HepG2 (cell line): ENCODE data around the gene MIF. TPM values are rescaled to one million over a fixed set of nuclear protein-coding genes. Genes with fewer than 3 reads are reported as not detected.

Experiments used
- ELF4 ChIP-seq: sonication (generic); formaldehyde crosslinking; IDR thresholded peaks from 2 replicates; pipeline ENCODE4 v1.5.0; 2020; ENCODE audit warnings: missing genetic modification reagents, mild to moderate bottlenecking, moderate library complexity, borderline replicate concordance
- FOXO1 ChIP-seq: sonication (generic); formaldehyde crosslinking; IDR thresholded peaks from 2 replicates; pipeline ENCODE4 v1.4.0; 2020; ENCODE audit warnings: missing genetic modification reagents
- GATAD1 ChIP-seq: IDR thresholded peaks from 2 replicates; pipeline ENCODE4 v1.6.1; 2016; ENCODE audit warnings: missing genetic modification reagents, missing compliant biosample characterization
- GZF1 ChIP-seq: sonication (generic); formaldehyde crosslinking; IDR thresholded peaks from 2 replicates; pipeline ENCODE4 v1.5.1; 2020; ENCODE audit warnings: mild to moderate bottlenecking, missing genetic modification reagents
- NR2F6 ChIP-seq, 2 experiments: IDR thresholded peaks; 2 replicates each; pipeline ENCODE4 v1.6.1; 2016; ENCODE audit warnings: antibody characterized with exemption in 1 of 2, mild to moderate bottlenecking in 1 of 2
- RFXAP ChIP-seq: sonication (generic); formaldehyde crosslinking; IDR thresholded peaks from 2 replicates; pipeline ENCODE4 v1.4.0; 2020; ENCODE audit warnings: missing genetic modification reagents, borderline replicate concordance
- SOX13 ChIP-seq, 3 experiments: fragments of 450-650 bp in 1 of 3; sonication (generic) in 1 of 3; formaldehyde crosslinking in 1 of 3; IDR thresholded peaks in 2 of 3; conservative IDR thresholded peaks in 1 of 3; 2 replicates each; pipeline versions ENCODE4 v1.5.0 to v1.6.1; 2016 to 2020; ENCODE audit warnings: antibody characterized with exemption in 1 of 3, mild to moderate bottlenecking in 1 of 3, missing compliant biosample characterization in 1 of 3, missing genetic modification reagents in 1 of 3, moderate library complexity in 1 of 3
- ZKSCAN5 ChIP-seq: sonication (generic); formaldehyde crosslinking; IDR thresholded peaks from 2 replicates; pipeline ENCODE4 v1.5.1; 2020; ENCODE audit warnings: mild to moderate bottlenecking, missing genetic modification reagents
- ZNF124 ChIP-seq: sonication (generic); formaldehyde crosslinking; IDR thresholded peaks from 2 replicates; pipeline ENCODE4 v1.4.0; 2020; ENCODE audit warnings: missing genetic modification reagents
- polyA plus RNA-seq, 8 experiments: library from polyadenylated mRNA; depleted of rRNA in 3 of 8; stranded (reverse) in 7 of 8; unstranded in 1 of 8; fragments of >200 nt; fragmentation: Illumina TruSeq in 4 of 8; extraction: Trizol in 4 of 8; gene quantifications; 2 replicates each; pipeline versions ENCODE4 v1.2.1 to v1.2.3, GENCODE V29; 2011 to 2016; ENCODE audit warnings: low read depth in 4 of 8, missing spikeins in 1 of 8, mixed read lengths in 1 of 8; ENCODE audit not compliant: insufficient read depth in 1 of 8
- total RNA-seq, 5 experiments: library from RNA; depleted of rRNA; stranded (reverse); fragments of >200 nt; fragmentation: Illumina TruSeq; extraction: Trizol; gene quantifications; 2 replicates each; pipeline ENCODE4 v1.2.3, GENCODE V29; 2016; ENCODE audit warnings: low read depth in 1 of 5
- TF ChIP-seq, protein P1 (sequence below): sonication (generic); formaldehyde crosslinking; IDR thresholded peaks from 2 replicates; pipeline ENCODE4 v1.8.0; 2022; ENCODE audit warnings: missing genetic modification reagents, mild to moderate bottlenecking, moderate library complexity, borderline replicate concordance
- TF ChIP-seq, protein P2 (sequence below): IDR thresholded peaks from 2 replicates; pipeline ENCODE4 v1.6.1; 2016
- TF ChIP-seq, protein P3 (sequence below): sonication (generic); formaldehyde crosslinking; IDR thresholded peaks from 2 replicates; pipeline ENCODE4 v1.4.0; 2020; ENCODE audit warnings: missing genetic modification reagents
- TF ChIP-seq, protein P4 (sequence below): sonication (generic); formaldehyde crosslinking; IDR thresholded peaks from 2 replicates; pipeline ENCODE4 v1.8.0; 2022; ENCODE audit warnings: low read depth, missing genetic modification reagents
- TF ChIP-seq, protein P5 (sequence below): sonication (generic); formaldehyde crosslinking; IDR thresholded peaks from 2 replicates; pipeline ENCODE4 v1.4.0; 2020; ENCODE audit warnings: mild to moderate bottlenecking, missing genetic modification reagents
- TF ChIP-seq, protein P6 (sequence below): sonication (generic); formaldehyde crosslinking; IDR thresholded peaks from 2 replicates; pipeline ENCODE4 v1.4.0; 2020; ENCODE audit warnings: missing genetic modification reagents, mild to moderate bottlenecking, borderline replicate concordance
- TF ChIP-seq, protein P7 (sequence below): sonication (generic); formaldehyde crosslinking; IDR thresholded peaks from 2 replicates; pipeline ENCODE4 v1.4.0; 2020; ENCODE audit warnings: mild to moderate bottlenecking, missing genetic modification reagents

The MIF gene
- total and polyA plus RNA-seq, 2 of the 13 experiments (the other 11 are each of a cell fraction or from before 2014, with no cell fraction given) = 634 to 675 TPM

DNA sequence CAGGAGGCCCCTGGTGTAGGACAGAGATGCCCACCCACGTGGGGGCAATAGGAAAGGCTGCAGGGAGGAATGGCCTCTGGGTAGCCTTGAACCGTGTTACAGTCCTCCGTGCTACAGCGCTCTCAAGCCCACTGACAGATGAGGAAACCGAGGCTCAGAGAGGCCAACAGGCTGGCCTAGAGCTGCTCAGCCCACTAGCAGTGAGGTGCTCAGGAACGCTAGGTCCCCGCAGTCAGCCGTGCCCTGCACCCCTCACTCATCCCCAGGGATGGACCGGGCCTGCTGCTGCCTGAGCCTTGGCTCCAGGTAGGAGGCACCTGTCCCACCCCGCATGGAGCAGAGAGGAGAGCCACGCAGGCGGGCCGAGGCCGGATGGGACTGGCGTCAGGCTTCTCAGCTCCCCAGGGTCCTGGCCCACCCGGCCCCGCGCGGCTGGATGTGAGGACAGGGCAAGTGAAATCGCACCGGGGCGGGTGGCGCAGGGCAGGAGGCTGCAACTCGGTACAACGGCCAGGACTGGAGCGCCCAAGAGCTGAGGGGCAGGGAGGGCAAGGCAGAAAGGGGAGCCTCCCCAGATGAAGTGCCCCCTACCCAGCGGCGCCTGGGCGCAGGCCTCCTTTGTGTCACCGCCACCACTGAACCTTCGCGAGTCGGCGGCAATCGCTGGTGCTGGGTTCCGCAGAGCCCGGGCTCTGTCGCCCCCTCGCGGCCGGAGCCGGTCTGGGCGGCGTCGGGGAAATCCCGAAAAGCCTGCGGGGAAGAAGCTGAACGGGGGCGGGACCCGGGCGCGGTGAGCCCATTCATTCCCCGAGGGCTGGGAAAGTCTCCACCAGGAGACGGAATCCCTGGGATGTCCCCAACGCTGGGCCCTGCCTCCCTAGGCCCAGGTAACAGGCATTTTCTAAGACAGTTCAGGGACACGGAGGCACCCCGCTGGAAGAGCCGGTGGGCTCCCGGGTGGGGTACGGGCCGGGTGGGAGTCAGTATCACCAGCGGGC is 44.9 kb upstream of the MIF start (continued):
- TF ChIP-seq, protein P1, sequence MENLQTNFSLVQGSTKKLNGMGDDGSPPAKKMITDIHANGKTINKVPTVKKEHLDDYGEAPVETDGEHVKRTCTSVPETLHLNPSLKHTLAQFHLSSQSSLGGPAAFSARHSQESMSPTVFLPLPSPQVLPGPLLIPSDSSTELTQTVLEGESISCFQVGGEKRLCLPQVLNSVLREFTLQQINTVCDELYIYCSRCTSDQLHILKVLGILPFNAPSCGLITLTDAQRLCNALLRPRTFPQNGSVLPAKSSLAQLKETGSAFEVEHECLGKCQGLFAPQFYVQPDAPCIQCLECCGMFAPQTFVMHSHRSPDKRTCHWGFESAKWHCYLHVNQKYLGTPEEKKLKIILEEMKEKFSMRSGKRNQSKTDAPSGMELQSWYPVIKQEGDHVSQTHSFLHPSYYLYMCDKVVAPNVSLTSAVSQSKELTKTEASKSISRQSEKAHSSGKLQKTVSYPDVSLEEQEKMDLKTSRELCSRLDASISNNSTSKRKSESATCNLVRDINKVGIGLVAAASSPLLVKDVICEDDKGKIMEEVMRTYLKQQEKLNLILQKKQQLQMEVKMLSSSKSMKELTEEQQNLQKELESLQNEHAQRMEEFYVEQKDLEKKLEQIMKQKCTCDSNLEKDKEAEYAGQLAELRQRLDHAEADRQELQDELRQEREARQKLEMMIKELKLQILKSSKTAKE (CRISPR knock-in tag) = no peak
- TF ChIP-seq, protein P2, sequence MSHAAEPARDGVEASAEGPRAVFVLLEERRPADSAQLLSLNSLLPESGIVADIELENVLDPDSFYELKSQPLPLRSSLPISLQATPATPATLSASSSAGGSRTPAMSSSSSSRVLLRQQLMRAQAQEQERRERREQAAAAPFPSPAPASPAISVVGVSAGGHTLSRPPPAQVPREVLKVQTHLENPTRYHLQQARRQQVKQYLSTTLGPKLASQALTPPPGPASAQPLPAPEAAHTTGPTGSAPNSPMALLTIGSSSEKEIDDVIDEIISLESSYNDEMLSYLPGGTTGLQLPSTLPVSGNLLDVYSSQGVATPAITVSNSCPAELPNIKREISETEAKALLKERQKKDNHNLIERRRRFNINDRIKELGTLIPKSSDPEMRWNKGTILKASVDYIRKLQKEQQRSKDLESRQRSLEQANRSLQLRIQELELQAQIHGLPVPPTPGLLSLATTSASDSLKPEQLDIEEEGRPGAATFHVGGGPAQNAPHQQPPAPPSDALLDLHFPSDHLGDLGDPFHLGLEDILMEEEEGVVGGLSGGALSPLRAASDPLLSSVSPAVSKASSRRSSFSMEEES = peak; percentile 53; the same call in 1 of the 2 replicates
- TF ChIP-seq, protein P3, sequence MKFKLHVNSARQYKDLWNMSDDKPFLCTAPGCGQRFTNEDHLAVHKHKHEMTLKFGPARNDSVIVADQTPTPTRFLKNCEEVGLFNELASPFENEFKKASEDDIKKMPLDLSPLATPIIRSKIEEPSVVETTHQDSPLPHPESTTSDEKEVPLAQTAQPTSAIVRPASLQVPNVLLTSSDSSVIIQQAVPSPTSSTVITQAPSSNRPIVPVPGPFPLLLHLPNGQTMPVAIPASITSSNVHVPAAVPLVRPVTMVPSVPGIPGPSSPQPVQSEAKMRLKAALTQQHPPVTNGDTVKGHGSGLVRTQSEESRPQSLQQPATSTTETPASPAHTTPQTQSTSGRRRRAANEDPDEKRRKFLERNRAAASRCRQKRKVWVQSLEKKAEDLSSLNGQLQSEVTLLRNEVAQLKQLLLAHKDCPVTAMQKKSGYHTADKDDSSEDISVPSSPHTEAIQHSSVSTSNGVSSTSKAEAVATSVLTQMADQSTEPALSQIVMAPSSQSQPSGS (CRISPR knock-in tag) = no peak
- TF ChIP-seq, protein P4, sequence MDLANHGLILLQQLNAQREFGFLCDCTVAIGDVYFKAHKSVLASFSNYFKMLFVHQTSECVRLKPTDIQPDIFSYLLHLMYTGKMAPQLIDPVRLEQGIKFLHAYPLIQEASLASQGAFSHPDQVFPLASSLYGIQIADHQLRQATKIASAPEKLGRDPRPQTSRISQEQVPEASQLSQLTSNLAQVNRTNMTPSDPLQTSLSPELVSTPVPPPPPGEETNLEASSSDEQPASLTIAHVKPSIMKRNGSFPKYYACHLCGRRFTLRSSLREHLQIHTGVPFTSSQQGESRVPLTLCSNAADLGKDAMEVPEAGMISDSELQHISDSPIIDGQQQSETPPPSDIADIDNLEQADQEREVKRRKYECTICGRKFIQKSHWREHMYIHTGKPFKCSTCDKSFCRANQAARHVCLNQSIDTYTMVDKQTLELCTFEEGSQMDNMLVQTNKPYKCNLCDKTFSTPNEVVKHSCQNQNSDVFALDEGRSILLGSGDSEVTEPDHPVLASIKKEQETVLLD (CRISPR knock-in tag) = no peak
- TF ChIP-seq, protein P5, sequence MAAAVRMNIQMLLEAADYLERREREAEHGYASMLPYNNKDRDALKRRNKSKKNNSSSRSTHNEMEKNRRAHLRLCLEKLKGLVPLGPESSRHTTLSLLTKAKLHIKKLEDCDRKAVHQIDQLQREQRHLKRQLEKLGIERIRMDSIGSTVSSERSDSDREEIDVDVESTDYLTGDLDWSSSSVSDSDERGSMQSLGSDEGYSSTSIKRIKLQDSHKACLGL (CRISPR knock-in tag) = peak; percentile 58
- peak; percentile 66; the same call in 1 of the 2 replicates for TF ChIP-seq GATAD1
- TF ChIP-seq ZKSCAN5 (CRISPR knock-in tag) = no peak
- peak; percentile 44; the same call in 1 of the 2 replicates for TF ChIP-seq FOXO1 (CRISPR knock-in tag)
- TF ChIP-seq, protein P6, sequence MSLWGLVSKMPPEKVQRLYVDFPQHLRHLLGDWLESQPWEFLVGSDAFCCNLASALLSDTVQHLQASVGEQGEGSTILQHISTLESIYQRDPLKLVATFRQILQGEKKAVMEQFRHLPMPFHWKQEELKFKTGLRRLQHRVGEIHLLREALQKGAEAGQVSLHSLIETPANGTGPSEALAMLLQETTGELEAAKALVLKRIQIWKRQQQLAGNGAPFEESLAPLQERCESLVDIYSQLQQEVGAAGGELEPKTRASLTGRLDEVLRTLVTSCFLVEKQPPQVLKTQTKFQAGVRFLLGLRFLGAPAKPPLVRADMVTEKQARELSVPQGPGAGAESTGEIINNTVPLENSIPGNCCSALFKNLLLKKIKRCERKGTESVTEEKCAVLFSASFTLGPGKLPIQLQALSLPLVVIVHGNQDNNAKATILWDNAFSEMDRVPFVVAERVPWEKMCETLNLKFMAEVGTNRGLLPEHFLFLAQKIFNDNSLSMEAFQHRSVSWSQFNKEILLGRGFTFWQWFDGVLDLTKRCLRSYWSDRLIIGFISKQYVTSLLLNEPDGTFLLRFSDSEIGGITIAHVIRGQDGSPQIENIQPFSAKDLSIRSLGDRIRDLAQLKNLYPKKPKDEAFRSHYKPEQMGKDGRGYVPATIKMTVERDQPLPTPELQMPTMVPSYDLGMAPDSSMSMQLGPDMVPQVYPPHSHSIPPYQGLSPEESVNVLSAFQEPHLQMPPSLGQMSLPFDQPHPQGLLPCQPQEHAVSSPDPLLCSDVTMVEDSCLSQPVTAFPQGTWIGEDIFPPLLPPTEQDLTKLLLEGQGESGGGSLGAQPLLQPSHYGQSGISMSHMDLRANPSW = no peak
- TF ChIP-seq, protein P7, sequence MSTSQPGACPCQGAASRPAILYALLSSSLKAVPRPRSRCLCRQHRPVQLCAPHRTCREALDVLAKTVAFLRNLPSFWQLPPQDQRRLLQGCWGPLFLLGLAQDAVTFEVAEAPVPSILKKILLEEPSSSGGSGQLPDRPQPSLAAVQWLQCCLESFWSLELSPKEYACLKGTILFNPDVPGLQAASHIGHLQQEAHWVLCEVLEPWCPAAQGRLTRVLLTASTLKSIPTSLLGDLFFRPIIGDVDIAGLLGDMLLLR (CRISPR knock-in tag) = no peak
- no peak for TF ChIP-seq GZF1 (CRISPR knock-in tag)
- TF ChIP-seq RFXAP (CRISPR knock-in tag) = no peak
- TF ChIP-seq NR2F6 (IDR thresholded peaks at IDR 0.05) = no peak
- no peak for TF ChIP-seq NR2F6 (CRISPR knock-in tag; IDR thresholded peaks at IDR 0.05)
- no peak for TF ChIP-seq ELF4 (CRISPR knock-in tag)
- TF ChIP-seq SOX13 (IDR thresholded peaks at IDR 0.05) = no peak
- peak in 1 of 2 experiments; percentile 10; a peak in 1 of 4 replicates for TF ChIP-seq SOX13 (CRISPR knock-in tag; conservative IDR thresholded peaks at IDR 0.05 in 1 of 2, IDR thresholded peaks at IDR 0.05 in 1 of 2)
- peak; percentile 78; the same call in 1 of the 2 replicates for TF ChIP-seq ZNF124
